HG02938 (cell line): Measurements from ENCODE around the gene CPSF6.
A peak's percentile ranks its signal among the peaks of the same experiment; 100 is the strongest.
"Not testable (repeated sequence)": the region's sequence is repeated elsewhere in the genome, so short reads cannot be mapped to it uniquely, and the experiment has no call there.

Experiments
- ATAC-seq: cut with Tn5 transposase; IDR thresholded peaks from one replicate; pipeline ENCODE4 v1.9.1; 2021; ENCODE audit warnings: mild to moderate bottlenecking, moderate library complexity; ENCODE audit not compliant: unreplicated experiment

CPSF6 gene

GRCh38 chr12:69239352-69239921, at the start of gene CPSF6:
Gene CPSF6 (plus strand): TSS chr12:69239569. CDS start chr12:69239647, 78 bp downstream.
- peak; percentile 80 for ATAC-seq

GRCh38 chr12:69196302-69197288, 42.8 kb upstream of the CPSF6 start:
- ATAC-seq, result no peak

GRCh38 chr12:69199976-69200375, 39.4 kb upstream of the CPSF6 start:
- not testable (repeated sequence) for ATAC-seq

- ATAC-seq, result no peak
Observed at GRCh38 chr12:69204191-69204590, 35.2 kb upstream of the CPSF6 start.

GRCh38 chr12:69210661-69211060, 28.7 kb upstream of the CPSF6 start:
- no peak for ATAC-seq

- no peak for ATAC-seq
Observed at GRCh38 chr12:69211160-69211559, 28.2 kb upstream of the CPSF6 start.

GRCh38 chr12:69214169-69214568, 25.2 kb upstream of the CPSF6 start:
- no peak for ATAC-seq

GRCh38 chr12:69225251-69225910, 14.0 kb upstream of the CPSF6 start:
- ATAC-seq, result no peak

GRCh38 chr12:69231479-69231878, 7.9 kb upstream of the CPSF6 start:
- no peak for ATAC-seq

- ATAC-seq, result no peak
Observed at GRCh38 chr12:69238589-69239351, 599 bp upstream of the CPSF6 start.

GRCh38 chr12:69239922-69240630, 707 bp downstream of the CPSF6 start:
- ATAC-seq, result peak; percentile 25

- no peak for ATAC-seq
Observed at GRCh38 chr12:69240631-69240995, 1.2 kb downstream of the CPSF6 start.

GRCh38 chr12:69241438-69242092, 2.2 kb downstream of the CPSF6 start:
- ATAC-seq, result no peak

GRCh38 chr12:69243099-69244084, 4.0 kb downstream of the CPSF6 start:
- ATAC-seq, result peak; percentile 40

- ATAC-seq, result no peak
Observed at GRCh38 chr12:69247268-69248018, 8.1 kb downstream of the CPSF6 start.

- ATAC-seq, result no peak
Observed at GRCh38 chr12:69252033-69252432, 12.7 kb downstream of the CPSF6 start.

GRCh38 chr12:69254046-69254445, 14.7 kb downstream of the CPSF6 start:
- peak; percentile 67 for ATAC-seq

- ATAC-seq, result no peak
Observed at GRCh38 chr12:69254862-69255261, 15.5 kb downstream of the CPSF6 start.
